ENCODE measurements around the gene STMN1. TPM values are rescaled to one million over a fixed set of nuclear protein-coding genes. Genes with fewer than 3 reads are reported as not detected.
A peak's percentile ranks its signal among the peaks of the same experiment; 100 is the strongest.

Gene STMN1
- 100 to 1,000 TPM; 487 to 493 TPM for total RNA-seq

GRCh38 chr1:25905680-25906643 lies at the start of gene STMN1:
STMN1 (minus strand) TSS chr1:25906419; CDS start chr1:25904676, 1,743 bp downstream.
- intact Hi-C loops (cut with micrococcal nuclease): loop anchor here (2.0 kb wide), 1 partner anchor 93 kb away; the partner anchor contains the start of gene PAFAH2
- CTCF ChIA-PET: interaction anchor here (0.8 to 20.0 kb wide), 9 partner anchors 10 to 158 kb away, joined by 3 to 417 read pairs (median 3); partner anchors contain the start of gene PAFAH2
- no peaks in the 10 kb centered on the region for H3K9me3 Mint-ChIP-seq
- H3K4me3 Mint-ChIP-seq: peak within 1 kb of the TSS; percentile 93
- peak within 1 kb of the TSS; percentile 91 for H3K27ac Mint-ChIP-seq
- H3K27me3 Mint-ChIP-seq: no peaks in the 10 kb centered on the region
- POLR2A ChIA-PET: interaction anchor here (1.0 to 15.7 kb wide), 12 partner anchors 10 to 379 kb away, joined by 3 to 160 read pairs (median 8); partner anchors contain the start of genes AUNIP, MTFR1L, PAFAH2 and PAQR7
- peak; percentile 72 for ATAC-seq
- no peak for TF ChIP-seq CTCF (IDR thresholded peaks at IDR 0.05)
- peak; percentile 95 for DNase-seq
- H3K4me1 Mint-ChIP-seq (ENCODE audit: low read depth): peaks cover 27% of the 10 kb centered on the region
- peaks cover 38% of the 10 kb centered on the region for H3K36me3 Mint-ChIP-seq (ENCODE audit: low read depth)

- CTCF ChIA-PET: interaction anchor here (0.9 to 1.4 kb wide), 3 partner anchors 12 to 120 kb away, joined by 3 to 5 read pairs (median 3); no protein-coding TSS in a partner anchor
- Mint-ChIP-seq H3K36me3 (ENCODE audit: low read depth) (peaks cover 22% of the 10 kb centered on the region), H3K4me3 (no peak overlapping the region), H3K4me1 (ENCODE audit: low read depth) (peaks cover 8% of the 10 kb centered on the region), H3K9me3 (peaks cover 4% of the 10 kb centered on the region), H3K27ac (no peak overlapping the region), H3K27me3 (no peaks in the 10 kb centered on the region)
- no peak for TF ChIP-seq CTCF (IDR thresholded peaks at IDR 0.05)
- POLR2A ChIA-PET: interaction anchor here (0.6 to 1.5 kb wide), 4 partner anchors 16 to 1010 kb away, joined by 3 to 5 read pairs (median 3); no protein-coding TSS in a partner anchor
- ATAC-seq (no peak), DNase-seq (no peak)
- intact Hi-C loops (cut with micrococcal nuclease): no loop called here
Measured at GRCh38 chr1:25955553-25955952, 49.3 kb upstream of the STMN1 start.

GRCh38 chr1:25954282-25954938 lies 48.2 kb upstream of the STMN1 start:
- POLR2A ChIA-PET: interaction anchor here (0.5 to 1.5 kb wide), 4 partner anchors 17 to 97 kb away, joined by 3 to 5 read pairs (median 3); no protein-coding TSS in a partner anchor
- H3K4me3 Mint-ChIP-seq: no peak overlapping the region
- DNase-seq (peak; percentile 18), ATAC-seq (no peak)
- intact Hi-C loops (cut with micrococcal nuclease): no loop called here
- peaks cover 8% of the 10 kb centered on the region for H3K4me1 Mint-ChIP-seq (ENCODE audit: low read depth)
- H3K27ac Mint-ChIP-seq: peak overlapping the region; percentile 32
- no peaks in the 10 kb centered on the region for H3K27me3 Mint-ChIP-seq
- H3K9me3 Mint-ChIP-seq: peaks cover 4% of the 10 kb centered on the region
- H3K36me3 Mint-ChIP-seq (ENCODE audit: low read depth): peaks cover 12% of the 10 kb centered on the region
- no peak for TF ChIP-seq CTCF (IDR thresholded peaks at IDR 0.05)
- CTCF ChIA-PET: interaction anchor here (0.8 to 1.4 kb wide), 5 partner anchors 9 to 118 kb away, joined by 3 to 5 read pairs (median 4); partner anchors contain the start of gene PAFAH2

GRCh38 chr1:25952841-25953401 lies 46.7 kb upstream of the STMN1 start:
- Mint-ChIP-seq H3K9me3 (peaks cover 2% of the 10 kb centered on the region), H3K27ac (no peak overlapping the region), H3K36me3 (ENCODE audit: low read depth) (peaks cover 4% of the 10 kb centered on the region), H3K4me1 (ENCODE audit: low read depth) (peaks cover 8% of the 10 kb centered on the region), H3K4me3 (no peak overlapping the region), H3K27me3 (no peaks in the 10 kb centered on the region)
- intact Hi-C loops (cut with micrococcal nuclease): no loop called here
- CTCF ChIA-PET: interaction anchor here (1.2 kb wide), 1 partner anchor 19 kb away, joined by 3 read pairs; no protein-coding TSS in a partner anchor
- no peak for TF ChIP-seq CTCF (IDR thresholded peaks at IDR 0.05)
- no peak for ATAC-seq
- POLR2A ChIA-PET: interaction anchor here (1.0 to 1.1 kb wide), 2 partner anchors 10 to 48 kb away, joined by 3 read pairs; no protein-coding TSS in a partner anchor
- no peak for DNase-seq

All from activated CD8-positive, alpha-beta T cell treated with anti-CD3 and anti-CD28 coated beads for 36 hours (primary cell).